ENCODE measurements around the gene CBLC.

Gene CBLC

GRCh38 chr19:44746946-44747738 is 30.5 kb upstream of the CBLC start:
- peak; percentile 83 to 85 for ATAC-seq

DNA sequence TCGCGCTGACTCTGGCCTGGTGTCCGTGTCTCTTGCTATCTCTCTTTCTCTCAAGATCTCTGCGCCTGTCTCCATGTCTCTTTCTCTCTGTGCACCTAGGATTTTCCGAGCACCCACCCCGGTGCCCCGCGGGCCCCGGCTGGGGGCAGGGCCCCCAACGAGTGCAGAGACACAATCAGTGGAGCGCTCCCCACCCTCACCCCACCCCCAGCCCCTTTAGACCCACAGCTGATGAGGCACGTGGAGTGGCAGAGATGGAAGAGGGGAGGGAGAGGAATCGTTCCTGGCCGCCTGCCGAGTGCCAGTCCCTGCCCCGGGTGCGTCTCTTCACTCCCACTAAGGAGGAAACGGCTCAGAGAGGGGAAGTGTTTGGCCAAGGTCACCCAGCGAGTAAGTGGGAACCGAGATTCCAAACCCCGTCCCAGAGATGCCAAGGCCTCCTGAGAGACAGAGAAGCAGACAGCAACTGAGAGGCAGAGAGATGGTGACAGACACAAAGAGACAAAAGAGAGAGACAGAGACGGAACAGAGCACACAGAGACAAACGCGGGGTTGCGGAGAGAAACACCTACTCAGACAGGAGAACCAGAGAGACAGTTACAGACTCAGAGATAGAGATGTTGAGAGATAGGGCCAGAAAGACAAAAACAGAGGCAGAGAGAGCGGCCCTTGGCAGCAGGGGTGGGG is 29.8 kb upstream of the CBLC start:
- peak; percentile 29 to 39 for ATAC-seq

- ATAC-seq: peak; percentile 25 to 35
Measured at GRCh38 chr19:44748426-44749254, 29.1 kb upstream of the CBLC start, which contains the start of gene BCL3. Gene BCL3, plus strand, starts transcription at chr19:44748708. Its CDS starts 83 bp downstream, at chr19:44748791.

DNA sequence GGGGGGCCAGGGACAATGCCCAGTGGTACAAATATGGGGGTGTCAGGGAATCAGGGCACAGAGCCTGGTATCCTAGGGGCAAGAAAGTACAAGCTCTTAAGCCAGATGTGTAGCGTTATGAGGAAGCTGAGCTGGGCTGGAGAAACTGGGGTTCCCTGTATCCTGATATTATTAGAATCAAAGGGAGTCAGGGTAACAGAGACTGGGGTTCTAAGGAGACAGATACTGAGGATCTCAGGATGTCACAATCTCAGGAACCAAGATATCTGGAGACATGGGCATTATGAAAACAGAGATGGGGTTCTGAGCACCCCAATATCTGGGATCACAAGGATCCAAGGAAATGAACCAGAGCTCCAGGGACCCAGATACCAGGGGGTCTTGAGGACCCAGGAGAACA is 28.4 kb upstream of the CBLC start:
- ATAC-seq: no peak

DNA sequence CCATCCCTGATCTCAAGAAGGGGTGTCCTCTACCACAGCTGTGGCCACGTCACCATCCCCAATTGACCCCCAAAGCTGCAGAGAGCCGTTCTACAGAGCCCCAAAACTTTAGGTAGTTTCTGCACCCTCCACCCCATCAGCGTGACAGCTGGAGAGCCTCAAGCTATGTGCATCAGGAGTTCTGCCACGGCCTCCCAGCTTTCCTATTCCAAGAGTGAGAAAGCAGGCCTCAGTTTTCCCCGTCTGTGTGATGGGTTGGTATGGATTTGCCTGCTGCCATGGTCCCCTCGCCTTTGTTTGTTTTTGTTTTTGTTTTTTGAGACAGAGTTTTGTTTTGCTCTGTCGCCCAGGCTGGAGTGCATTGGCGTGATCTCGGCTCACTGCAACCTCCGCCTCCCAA is 27.7 kb upstream of the CBLC start:
- no peak for ATAC-seq

DNA sequence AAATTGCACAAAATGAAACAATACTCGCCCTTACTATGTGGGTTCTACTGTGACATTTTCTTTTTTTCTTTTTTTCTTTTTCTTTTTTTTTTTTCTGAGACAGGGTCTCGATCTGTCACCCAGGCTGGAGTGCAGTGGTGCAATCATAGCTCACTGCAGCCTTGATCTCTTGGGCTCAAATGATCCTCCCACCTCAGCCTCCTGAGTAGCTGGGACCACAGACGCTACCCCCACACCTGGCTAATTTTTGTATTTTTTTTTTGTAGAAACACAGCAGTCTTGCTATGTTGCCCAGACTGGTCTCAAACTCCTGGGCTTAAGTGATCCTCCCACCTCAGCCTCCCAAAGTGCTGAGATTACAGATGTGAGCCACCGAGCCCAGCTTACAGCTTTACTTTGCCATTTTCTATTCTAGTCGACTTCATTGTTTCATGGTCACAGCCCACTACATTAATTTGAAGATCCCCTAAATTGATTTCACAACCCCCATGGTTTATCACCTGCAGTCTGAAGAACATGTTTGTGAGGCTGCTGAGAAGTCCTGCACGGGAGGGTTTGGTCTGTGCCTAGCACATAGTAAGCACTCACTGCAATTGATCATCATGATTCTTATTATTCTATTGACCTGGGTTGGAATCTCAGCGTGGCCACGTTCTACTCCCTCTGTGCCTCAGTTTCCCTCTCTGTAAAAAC is 25.4 kb upstream of the CBLC start:
- no peak for ATAC-seq

DNA sequence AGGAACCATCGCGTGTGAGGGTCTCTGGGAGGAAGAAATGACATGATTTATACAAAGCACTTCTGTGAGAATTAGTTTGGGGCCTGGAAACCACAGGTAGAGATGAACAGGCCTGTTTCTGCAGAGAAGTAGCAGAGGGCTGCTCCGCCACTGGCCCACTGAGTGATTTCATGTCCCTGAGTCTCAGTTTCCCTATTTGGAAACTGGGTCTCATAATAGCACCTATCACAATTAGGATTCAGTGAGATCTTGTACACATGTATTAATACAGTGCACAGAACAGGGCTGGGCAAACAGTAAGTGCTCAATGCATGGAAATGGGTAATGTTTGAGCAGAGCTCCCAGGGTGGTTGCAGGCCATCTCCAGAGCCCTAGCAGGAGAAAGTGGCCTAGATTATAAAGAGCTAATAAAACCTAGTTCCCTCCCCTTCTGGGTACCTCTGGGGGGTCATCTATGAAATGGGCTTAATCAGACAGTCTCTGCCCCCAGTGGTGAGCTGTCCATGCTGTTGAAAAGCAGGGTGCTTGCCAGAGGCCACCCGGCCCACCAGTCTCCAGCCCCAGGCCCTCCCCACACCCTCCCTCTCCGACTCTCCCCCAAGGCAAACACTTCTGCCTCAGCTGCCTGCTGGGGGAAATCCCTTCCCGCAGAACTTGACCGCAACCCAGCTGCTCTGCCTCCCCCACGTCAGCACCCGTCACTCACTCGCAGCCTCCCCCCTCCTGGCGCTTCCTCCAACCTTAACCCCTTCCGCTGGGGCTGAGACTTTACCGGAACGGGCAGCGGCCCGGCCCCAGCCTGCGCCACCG is 24.7 kb upstream of the CBLC start:
- peak; percentile 86 to 87 for ATAC-seq

GRCh38 chr19:44753626-44753931 is 24.1 kb upstream of the CBLC start:
- no peak for ATAC-seq

DNA sequence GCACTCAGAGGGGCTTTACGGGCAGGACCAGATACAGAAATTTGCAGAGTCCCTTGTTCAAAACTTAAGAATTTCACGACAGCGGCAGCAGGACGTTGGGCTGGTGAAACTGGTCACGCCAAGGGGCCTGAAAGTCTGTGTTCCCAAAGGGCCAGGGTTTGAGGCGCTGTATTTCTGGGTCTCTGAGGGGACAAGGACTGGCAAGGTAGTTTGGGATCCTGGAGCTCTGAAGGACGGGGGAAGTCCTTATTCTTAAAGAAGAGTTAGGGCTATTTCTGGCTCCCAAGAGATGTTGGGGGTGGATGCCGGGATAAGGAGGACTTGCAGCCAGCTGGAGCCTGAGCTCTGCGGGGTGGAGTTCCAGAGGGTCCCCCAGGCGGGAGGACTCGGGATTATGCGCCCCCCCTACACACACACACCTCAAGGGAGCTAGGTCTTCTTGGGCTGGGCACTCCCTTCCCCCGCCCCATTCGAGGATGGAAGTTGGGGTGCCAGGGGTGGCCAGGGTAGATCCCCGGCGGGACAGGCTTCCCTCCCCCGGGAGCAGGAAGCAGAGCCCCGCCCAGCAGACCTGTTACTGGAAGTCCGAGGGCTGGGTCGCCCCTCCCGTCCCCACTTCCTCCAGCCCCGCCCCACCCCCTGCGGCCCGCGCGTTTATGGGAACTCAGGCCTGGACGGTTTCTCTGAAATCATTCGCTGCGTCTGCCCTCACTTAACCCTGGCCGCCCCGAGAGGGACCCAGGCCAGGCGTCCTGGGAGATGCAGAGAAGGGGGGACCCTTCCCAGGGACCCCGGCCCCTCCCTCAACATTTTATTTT is 23.5 kb upstream of the CBLC start:
- peak; percentile 3 to 5 for ATAC-seq

- no peak for ATAC-seq
Measured at GRCh38 chr19:44754750-44755080, 23.0 kb upstream of the CBLC start.

- ATAC-seq: no peak
Measured at GRCh38 chr19:44755219-44755618, 22.5 kb upstream of the CBLC start.

DNA sequence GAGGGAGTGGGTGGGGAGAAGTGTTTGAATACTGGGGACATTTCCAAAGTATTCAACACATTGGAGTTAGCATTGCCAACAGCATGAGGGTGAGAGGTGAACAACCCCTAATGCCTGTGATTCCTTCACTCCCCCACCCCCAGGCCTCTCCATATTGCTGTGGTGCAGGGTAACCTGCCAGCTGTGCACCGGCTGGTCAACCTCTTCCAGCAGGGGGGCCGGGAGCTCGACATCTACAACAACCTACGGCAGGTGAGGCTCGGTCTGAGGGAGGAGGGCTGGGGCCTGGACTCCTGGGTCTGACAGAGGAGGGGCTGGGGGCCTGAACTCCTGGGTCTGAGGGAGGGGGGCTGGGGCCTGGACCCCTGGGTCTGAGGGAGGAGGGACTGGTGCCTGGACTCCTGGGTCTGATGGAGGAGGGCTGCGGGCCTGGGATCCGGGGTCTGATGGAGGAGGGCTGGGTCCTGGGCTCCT is 21.6 kb upstream of the CBLC start:
- ATAC-seq: no peak

DNA sequence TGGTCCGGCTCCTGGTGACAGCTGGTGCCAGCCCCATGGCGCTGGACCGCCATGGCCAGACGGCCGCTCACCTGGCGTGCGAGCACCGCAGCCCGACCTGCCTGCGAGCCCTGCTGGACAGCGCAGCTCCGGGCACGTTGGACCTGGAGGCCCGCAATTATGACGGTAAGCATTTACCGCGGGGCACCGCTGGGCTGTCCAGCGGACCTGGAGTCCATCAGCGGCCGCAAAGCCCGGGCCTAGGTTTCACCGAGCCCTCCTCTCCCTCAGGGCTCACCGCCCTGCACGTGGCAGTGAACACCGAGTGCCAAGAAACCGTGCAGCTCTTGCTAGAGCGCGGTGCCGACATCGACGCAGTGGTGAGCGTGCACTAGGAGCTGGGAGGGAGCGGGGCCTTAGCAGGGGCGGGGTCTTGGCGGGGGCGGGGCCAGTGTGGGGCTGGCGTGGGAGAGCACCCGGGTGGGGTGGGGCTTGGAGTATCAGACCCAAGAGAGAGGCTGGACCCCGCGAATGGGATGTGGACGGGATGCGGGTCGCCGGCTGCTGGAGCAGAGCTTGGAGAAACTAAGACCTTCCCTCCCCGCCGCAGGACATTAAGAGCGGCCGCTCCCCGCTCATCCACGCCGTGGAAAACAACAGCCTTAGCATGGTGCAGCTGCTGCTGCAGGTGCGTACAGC is 20.5 kb upstream of the CBLC start:
- no peak for ATAC-seq

- no peak for ATAC-seq
Measured at GRCh38 chr19:44757735-44758505, 19.8 kb upstream of the CBLC start.

- no peak for ATAC-seq
Measured at GRCh38 chr19:44758596-44758995, 19.1 kb upstream of the CBLC start.

- ATAC-seq: no peak
Measured at GRCh38 chr19:44759083-44759804, 18.4 kb upstream of the CBLC start.

- no peak for ATAC-seq
Measured at GRCh38 chr19:44762038-44762437, 15.7 kb upstream of the CBLC start.

- ATAC-seq: no peak
Measured at GRCh38 chr19:44765033-44765948, 12.4 kb upstream of the CBLC start.

All from activated CD4-positive, CD25-positive, alpha-beta regulatory T cell treated with anti-CD3 and anti-CD28 coated beads, Interleukin-2, amount 50 U/mL, for 24 hours (primary cell).